HEK293 (cell line): ENCODE data around the gene AIM2.

Source experiments
- CTCF ChIA-PET: fragments of 350-600 bp; formaldehyde crosslinking; extraction: SDS; loops from one replicate; lab custom pipeline; 2021; ENCODE audit warnings: antibody characterized with exemption; lab: Yijun Ruan, JAX
- POLR2A ChIA-PET: fragments of 300-600 bp; formaldehyde crosslinking; extraction: SDS; loops from one replicate; lab custom pipeline; 2020; ENCODE audit warnings: antibody characterized with exemption, inconsistent platforms; lab: Yijun Ruan, JAX
- H3K27ac ChIP-seq: fragments of 200-500 bp; sonication (Bioruptor generic); 2 replicates; pipeline ENCODE4 v1.5.1; 2014; ENCODE audit warnings: low read depth, low read length, control low read depth, inconsistent platforms; ENCODE audit errors: extremely low read depth
- H3K36me3 ChIP-seq, 2 experiments: fragments of 200-500 bp in 1 of 2; sonication (Bioruptor generic) in 1 of 2; 1 replicate in 1 of 2; 2 replicates in 1 of 2; pipeline ENCODE4 v1.5.1; 2014 to 2017; ENCODE audit warnings: inconsistent platforms in 2 of 2, low read length in 2 of 2; ENCODE audit not compliant: control insufficient read depth in 2 of 2, insufficient read depth in 1 of 2
- H3K4me1 ChIP-seq: fragments of 200-500 bp; sonication (Bioruptor generic); 2 replicates; pipeline ENCODE4 v1.5.1; 2014; ENCODE audit warnings: mild to moderate bottlenecking, low read length, inconsistent platforms; ENCODE audit not compliant: control insufficient read depth, insufficient read depth
- H3K4me3 ChIP-seq: 2 replicates; pipeline ENCODE4 v1.5.1; 2011; ENCODE audit warnings: low read depth, mild to moderate bottlenecking, control low read depth, low read length, moderate library complexity
- H3K9me3 ChIP-seq: fragments of 200-500 bp; sonication (Bioruptor generic); 2 replicates; pipeline ENCODE4 v1.5.1; 2014; ENCODE audit warnings: low read depth, low read length, inconsistent platforms; ENCODE audit not compliant: control insufficient read depth, insufficient read depth
- HOXD13 ChIP-seq: sonication (generic); formaldehyde crosslinking; IDR thresholded peaks from 2 replicates; pipeline ENCODE4 v1.8.0; 2022; ENCODE audit warnings: missing genetic modification reagents, borderline replicate concordance
- PRDM1 ChIP-seq: fragments of 450-650 bp; formaldehyde crosslinking; IDR thresholded peaks from 2 replicates; pipeline ENCODE4; 2016; ENCODE audit warnings: missing biosample characterization, missing genetic modification characterization
- SP2 ChIP-seq: fragments of 450-650 bp; formaldehyde crosslinking; IDR thresholded peaks from 2 replicates; pipeline ENCODE4 v1.5.1; 2016; ENCODE audit warnings: missing biosample characterization, missing genetic modification characterization
- ZNF423 ChIP-seq: fragments of 450-650 bp; formaldehyde crosslinking; IDR thresholded peaks from 2 replicates; pipeline ENCODE4 v1.5.1; 2016; ENCODE audit warnings: missing biosample characterization, missing genetic modification characterization
- ZNF610 ChIP-seq: fragments of 450-650 bp; formaldehyde crosslinking; IDR thresholded peaks from 2 replicates; pipeline ENCODE4 v1.5.1; 2016; ENCODE audit warnings: missing biosample characterization, missing genetic modification characterization, borderline replicate concordance
- ZSCAN30 ChIP-seq: fragments of 450-650 bp; IDR thresholded peaks from 2 replicates; pipeline ENCODE4 v1.5.1; 2018; ENCODE audit warnings: missing biosample characterization, mild to moderate bottlenecking, missing genetic modification characterization, moderate library complexity
- TF ChIP-seq, protein P1 (sequence below): fragments of 450-650 bp; formaldehyde crosslinking; IDR thresholded peaks from 2 replicates; pipeline ENCODE4 v1.5.1; 2016; ENCODE audit warnings: missing biosample characterization, missing genetic modification characterization
- TF ChIP-seq, protein P2 (sequence below): fragments of 450-650 bp; formaldehyde crosslinking; IDR thresholded peaks from 2 replicates; pipeline ENCODE4 v1.5.1; 2016; ENCODE audit warnings: missing biosample characterization, missing genetic modification characterization
- TF ChIP-seq, protein P3 (sequence below): fragments of 450-650 bp; formaldehyde crosslinking; IDR thresholded peaks from 2 replicates; pipeline ENCODE4 v1.5.1; 2016; ENCODE audit warnings: missing biosample characterization, missing genetic modification characterization, borderline replicate concordance
- TF ChIP-seq, protein P4 (sequence below): fragments of 450-650 bp; formaldehyde crosslinking; IDR thresholded peaks from 2 replicates; pipeline ENCODE4 v1.5.1; 2016; ENCODE audit warnings: missing biosample characterization, missing genetic modification characterization
- TF ChIP-seq, protein P5 (sequence below): fragments of 450-650 bp; formaldehyde crosslinking; IDR thresholded peaks from 2 replicates; pipeline ENCODE4 v1.5.1; 2016; ENCODE audit warnings: missing biosample characterization, missing genetic modification characterization

AIM2 gene

DNA sequence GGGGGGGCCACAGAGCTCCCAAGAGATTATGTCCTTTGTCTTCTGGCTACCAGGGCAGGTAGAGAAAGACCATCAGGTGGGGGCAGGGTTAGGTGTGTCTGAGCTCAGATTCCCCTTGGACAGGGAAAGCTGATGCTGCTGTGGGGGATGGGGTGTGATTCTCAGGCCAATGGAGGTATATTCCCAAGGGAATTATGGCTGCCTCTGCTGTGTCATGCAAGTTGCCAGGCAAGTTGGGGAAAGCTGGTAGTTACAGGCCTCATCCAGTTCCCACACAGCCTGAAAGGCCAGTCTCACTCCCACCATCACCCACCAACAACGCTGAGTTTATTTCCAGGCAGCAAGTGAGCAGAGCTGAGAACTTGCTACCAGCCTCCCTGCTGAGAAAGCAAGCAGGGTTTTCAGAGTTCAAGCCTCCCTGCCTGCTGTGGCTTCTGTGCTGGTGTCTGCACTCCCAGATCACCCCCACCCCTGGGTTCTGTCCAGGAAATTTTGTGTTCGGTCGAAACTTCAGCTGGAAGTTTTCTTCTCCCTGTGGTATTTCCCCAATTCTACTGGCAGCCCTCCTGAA is 45.6 kb downstream of the AIM2 start:
- H3K4me3 ChIP-seq: no peak overlapping the region
- TF ChIP-seq, protein P1, sequence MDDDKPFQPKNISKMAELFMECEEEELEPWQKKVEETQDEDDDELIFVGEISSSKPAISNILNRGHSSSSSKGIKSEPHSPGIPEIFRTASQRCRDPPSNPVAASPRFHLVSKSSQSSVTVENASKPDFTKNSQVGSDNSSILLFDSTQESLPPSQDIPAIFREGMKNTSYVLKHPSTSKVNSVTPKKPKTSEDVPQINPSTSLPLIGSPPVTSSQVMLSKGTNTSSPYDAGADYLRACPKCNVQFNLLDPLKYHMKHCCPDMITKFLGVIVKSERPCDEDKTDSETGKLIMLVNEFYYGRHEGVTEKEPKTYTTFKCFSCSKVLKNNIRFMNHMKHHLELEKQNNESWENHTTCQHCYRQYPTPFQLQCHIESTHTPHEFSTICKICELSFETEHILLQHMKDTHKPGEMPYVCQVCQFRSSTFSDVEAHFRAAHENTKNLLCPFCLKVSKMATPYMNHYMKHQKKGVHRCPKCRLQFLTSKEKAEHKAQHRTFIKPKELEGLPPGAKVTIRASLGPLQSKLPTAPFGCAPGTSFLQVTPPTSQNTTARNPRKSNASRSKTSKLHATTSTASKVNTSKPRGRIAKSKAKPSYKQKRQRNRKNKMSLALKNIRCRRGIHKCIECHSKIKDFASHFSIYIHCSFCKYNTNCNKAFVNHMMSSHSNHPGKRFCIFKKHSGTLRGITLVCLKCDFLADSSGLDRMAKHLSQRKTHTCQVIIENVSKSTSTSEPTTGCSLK (tag by site-specific recombination): no peak
- no peak for TF ChIP-seq ZNF610
- TF ChIP-seq, protein P2, sequence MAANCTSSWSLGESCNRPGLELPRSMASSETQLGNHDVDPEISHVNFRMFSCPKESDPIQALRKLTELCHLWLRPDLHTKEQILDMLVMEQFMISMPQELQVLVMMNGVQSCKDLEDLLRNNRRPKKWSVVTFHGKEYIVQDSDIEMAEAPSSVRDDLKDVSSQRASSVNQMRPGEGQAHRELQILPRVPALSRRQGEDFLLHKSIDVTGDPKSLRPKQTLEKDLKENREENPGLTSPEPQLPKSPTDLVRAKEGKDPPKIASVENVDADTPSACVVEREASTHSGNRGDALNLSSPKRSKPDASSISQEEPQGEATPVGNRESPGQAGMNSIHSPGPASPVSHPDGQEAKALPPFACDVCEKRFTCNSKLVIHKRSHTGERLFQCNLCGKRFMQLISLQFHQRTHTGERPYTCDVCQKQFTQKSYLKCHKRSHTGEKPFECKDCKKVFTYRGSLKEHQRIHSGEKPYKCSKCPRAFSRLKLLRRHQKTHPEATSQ: no peak
- TF ChIP-seq, protein P3, sequence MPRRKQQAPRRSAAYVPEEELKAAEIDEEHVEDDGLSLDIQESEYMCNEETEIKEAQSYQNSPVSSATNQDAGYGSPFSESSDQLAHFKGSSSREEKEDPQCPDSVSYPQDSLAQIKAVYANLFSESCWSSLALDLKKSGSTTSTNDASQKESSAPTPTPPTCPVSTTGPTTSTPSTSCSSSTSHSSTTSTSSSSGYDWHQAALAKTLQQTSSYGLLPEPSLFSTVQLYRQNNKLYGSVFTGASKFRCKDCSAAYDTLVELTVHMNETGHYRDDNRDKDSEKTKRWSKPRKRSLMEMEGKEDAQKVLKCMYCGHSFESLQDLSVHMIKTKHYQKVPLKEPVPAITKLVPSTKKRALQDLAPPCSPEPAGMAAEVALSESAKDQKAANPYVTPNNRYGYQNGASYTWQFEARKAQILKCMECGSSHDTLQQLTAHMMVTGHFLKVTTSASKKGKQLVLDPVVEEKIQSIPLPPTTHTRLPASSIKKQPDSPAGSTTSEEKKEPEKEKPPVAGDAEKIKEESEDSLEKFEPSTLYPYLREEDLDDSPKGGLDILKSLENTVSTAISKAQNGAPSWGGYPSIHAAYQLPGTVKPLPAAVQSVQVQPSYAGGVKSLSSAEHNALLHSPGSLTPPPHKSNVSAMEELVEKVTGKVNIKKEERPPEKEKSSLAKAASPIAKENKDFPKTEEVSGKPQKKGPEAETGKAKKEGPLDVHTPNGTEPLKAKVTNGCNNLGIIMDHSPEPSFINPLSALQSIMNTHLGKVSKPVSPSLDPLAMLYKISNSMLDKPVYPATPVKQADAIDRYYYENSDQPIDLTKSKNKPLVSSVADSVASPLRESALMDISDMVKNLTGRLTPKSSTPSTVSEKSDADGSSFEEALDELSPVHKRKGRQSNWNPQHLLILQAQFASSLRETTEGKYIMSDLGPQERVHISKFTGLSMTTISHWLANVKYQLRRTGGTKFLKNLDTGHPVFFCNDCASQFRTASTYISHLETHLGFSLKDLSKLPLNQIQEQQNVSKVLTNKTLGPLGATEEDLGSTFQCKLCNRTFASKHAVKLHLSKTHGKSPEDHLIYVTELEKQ (tag by site-specific recombination): no peak
- TF ChIP-seq ZSCAN30 (tag by site-specific recombination): no peak
- TF ChIP-seq, protein P4, sequence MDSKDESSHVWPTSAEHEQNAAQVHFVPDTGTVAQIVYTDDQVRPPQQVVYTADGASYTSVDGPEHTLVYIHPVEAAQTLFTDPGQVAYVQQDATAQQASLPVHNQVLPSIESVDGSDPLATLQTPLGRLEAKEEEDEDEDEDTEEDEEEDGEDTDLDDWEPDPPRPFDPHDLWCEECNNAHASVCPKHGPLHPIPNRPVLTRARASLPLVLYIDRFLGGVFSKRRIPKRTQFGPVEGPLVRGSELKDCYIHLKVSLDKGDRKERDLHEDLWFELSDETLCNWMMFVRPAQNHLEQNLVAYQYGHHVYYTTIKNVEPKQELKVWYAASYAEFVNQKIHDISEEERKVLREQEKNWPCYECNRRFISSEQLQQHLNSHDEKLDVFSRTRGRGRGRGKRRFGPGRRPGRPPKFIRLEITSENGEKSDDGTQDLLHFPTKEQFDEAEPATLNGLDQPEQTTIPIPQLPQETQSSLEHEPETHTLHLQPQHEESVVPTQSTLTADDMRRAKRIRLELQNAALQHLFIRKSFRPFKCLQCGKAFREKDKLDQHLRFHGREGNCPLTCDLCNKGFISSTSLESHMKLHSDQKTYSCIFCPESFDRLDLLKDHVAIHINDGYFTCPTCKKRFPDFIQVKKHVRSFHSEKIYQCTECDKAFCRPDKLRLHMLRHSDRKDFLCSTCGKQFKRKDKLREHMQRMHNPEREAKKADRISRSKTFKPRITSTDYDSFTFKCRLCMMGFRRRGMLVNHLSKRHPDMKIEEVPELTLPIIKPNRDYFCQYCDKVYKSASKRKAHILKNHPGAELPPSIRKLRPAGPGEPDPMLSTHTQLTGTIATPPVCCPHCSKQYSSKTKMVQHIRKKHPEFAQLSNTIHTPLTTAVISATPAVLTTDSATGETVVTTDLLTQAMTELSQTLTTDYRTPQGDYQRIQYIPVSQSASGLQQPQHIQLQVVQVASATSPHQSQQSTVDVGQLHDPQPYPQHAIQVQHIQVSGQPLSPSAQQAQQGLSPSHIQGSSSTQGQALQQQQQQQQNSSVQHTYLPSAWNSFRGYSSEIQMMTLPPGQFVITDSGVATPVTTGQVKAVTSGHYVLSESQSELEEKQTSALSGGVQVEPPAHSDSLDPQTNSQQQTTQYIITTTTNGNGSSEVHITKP (tag by site-specific recombination): no peak
- TF ChIP-seq PRDM1 (tag by site-specific recombination): no peak
- TF ChIP-seq, protein P5, sequence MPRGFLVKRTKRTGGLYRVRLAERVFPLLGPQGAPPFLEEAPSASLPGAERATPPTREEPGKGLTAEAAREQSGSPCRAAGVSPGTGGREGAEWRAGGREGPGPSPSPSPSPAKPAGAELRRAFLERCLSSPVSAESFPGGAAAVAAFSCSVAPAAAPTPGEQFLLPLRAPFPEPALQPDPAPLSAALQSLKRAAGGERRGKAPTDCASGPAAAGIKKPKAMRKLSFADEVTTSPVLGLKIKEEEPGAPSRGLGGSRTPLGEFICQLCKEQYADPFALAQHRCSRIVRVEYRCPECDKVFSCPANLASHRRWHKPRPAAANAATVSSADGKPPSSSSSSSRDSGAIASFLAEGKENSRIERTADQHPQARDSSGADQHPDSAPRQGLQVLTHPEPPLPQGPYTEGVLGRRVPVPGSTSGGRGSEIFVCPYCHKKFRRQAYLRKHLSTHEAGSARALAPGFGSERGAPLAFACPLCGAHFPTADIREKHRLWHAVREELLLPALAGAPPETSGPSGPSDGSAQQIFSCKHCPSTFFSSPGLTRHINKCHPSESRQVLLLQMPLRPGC (tag by site-specific recombination): no peak
- TF ChIP-seq SP2 (tag by site-specific recombination): no peak
- TF ChIP-seq ZNF423 (tag by site-specific recombination): no peak
- TF ChIP-seq HOXD13 (CRISPR knock-in tag): no peak
- TF ChIP-seq, all 188 proteins: peak for 0
- Histone ChIP-seq H3K4me1 (no peaks in the 10 kb centered on the region), H3K9me3 (no peaks in the 10 kb centered on the region), H3K36me3 (peaks cover 8 to 60% of the 10 kb centered on the region in 2 experiments; a peak in 2 of 3 replicates), H3K27ac (no peak overlapping the region)
- POLR2A ChIA-PET: no interaction called here
- CTCF ChIA-PET: interaction anchor here (1.3 kb wide), 1 partner anchor 42 kb away, joined by 3 read pairs; no protein-coding TSS in a partner anchor
